Inflammatory macrophage treated with lipopolysaccharide for 1 hour (primary cell): ENCODE data around the gene TMTC2.

Experiments
- DNase-seq, 2 donors: peaks; one replicate each; pipeline ENCODE4 v3.0.0-alpha.2; 2020 to 2022

TMTC2 gene

DNA sequence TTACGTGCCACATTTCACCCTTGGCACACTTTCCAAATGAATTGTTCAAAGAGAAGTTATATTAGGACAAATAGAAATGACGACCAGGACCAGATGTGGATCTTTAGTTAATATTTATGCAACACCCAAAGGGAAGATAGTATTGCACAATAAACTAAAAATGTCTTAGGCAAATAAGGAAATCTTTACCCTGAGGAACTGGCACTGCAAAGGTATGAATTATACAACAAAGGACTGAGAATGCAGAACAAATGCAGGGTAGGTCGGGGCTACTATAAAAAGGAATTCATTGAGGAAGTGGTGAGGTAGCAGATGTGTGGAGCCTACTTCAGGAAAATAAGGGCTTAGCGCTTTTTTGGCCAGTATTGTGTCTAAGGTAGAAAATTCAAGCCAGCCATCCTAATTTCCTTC, 3.9 kb upstream of the TMTC2 start:
- DNase-seq, result peak; percentile 24 to 33

GRCh38 chr12:82685790-82686167, 927 bp upstream of the TMTC2 start:
- DNase-seq, result peak; percentile 83 to 91

DNA sequence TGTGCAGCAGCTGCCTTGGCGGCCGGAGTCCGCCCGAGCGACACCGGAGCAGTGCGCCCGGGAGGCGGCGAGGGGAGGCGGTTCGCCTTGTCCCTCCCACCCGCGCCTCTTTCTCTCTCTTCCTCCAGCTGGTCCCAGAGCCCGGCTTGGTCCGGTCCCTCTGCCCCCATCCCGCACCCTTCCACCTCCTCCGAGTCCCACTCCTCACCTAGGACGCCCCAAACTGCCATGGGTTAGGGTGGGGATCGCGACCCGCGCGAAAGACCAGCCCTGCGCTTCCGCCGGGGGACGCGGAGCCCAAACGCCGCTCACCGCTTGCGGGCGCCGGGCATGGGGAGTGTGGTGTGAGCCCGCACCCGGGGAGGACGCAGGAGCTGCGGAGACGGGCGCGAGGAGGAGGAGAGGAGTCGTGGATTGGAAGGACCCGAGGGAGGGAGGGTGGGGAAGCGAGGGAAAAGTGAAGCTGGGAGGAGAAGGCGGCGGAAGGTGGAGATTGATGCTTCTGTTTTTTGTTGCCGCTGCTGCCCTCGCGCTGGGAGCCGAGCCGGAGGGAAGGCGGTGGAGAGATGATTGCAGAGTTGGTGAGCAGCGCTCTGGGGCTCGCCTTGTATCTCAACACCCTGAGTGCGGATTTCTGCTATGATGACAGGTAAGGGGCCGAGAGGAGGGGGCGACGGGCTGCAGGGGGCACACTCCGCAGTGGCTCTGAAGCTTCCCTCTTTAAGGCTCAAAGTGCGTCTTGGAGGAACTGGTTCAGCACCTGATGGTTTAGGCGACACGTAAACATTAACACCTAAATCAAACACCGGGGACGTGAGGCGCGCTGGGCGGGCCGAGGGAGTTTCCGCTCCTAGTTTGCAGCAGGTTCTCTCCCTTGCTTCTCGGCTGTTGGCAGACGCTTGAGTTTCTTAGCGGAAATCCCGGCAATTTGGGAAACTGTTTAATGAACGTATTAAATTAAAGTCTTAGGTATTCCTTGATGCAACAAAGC, 610 bp downstream of the TMTC2 start:
- peak in 1 of 2 donors; percentile 29 for DNase-seq

GRCh38 chr12:82688035-82688501, 1.4 kb downstream of the TMTC2 start:
- DNase-seq, result peak in 1 of 2 donors; percentile 20

DNA sequence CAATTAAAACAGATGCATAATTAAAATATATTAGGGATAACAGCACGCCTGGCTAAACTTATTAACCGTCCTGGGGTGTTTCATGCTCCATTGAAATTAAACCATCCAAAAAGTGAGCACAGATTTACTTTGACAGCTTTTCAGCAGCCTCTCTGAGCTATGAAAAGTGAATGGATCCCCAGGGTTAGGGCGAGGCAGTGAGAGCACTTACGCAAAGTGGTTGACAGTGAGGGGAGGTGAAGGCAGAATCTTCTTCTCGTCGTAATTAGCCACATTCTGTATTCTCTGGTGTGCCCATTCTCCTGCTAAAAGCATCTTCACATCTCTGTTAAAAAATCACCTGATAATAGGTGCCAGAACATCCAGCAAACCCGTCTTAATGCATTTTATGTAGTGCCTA, 1.9 kb downstream of the TMTC2 start:
- DNase-seq, result no peak

- no peak for DNase-seq
These were observed 3.3 kb downstream of the TMTC2 start for GRCh38 chr12:82690006-82690405.

GRCh38 chr12:82691513-82691912, 4.8 kb downstream of the TMTC2 start:
- no peak for DNase-seq

GRCh38 chr12:82694276-82694675, 7.6 kb downstream of the TMTC2 start:
- no peak for DNase-seq

- DNase-seq, result no peak
These were observed 8.3 kb downstream of the TMTC2 start for GRCh38 chr12:82694970-82695369.

DNA sequence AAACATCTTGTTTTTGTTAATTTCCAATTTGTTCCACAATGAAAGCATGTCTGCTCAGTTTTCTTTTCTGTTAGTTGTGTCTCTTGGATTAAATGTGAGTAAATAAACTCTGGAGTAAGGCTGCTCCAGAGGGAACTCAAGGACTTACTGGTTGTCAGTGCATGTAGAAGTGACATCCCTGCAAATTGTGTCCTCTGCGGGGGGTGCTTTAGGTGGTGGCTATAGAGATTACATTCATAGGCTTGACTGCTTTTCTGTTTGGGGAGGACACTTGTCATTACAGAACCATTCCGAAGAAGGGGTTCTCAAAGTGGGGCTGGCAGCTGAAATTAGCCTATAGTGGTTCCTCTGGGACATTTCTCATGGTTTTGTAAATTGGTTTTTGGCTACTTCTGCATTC, 8.8 kb downstream of the TMTC2 start:
- no peak for DNase-seq

DNA sequence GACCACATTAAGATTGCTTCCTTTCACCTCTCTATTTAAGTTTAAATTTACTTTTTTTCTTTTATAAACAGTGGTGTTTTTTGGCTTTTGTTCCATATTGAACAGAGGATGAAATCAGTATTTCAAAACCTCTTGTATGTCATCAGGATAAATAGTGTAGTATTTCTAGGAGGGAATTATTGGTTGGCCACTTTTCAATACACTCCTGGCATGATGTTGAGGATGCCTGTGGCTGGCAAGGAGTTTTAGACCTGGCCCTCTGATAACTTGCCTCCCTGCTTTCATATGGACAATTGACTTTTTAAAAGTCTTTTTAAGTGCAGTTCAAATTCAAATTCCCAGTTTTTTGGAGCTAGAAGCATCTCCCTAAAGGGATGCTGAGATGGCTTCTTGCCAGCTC, 9.8 kb downstream of the TMTC2 start:
- no peak for DNase-seq

DNA sequence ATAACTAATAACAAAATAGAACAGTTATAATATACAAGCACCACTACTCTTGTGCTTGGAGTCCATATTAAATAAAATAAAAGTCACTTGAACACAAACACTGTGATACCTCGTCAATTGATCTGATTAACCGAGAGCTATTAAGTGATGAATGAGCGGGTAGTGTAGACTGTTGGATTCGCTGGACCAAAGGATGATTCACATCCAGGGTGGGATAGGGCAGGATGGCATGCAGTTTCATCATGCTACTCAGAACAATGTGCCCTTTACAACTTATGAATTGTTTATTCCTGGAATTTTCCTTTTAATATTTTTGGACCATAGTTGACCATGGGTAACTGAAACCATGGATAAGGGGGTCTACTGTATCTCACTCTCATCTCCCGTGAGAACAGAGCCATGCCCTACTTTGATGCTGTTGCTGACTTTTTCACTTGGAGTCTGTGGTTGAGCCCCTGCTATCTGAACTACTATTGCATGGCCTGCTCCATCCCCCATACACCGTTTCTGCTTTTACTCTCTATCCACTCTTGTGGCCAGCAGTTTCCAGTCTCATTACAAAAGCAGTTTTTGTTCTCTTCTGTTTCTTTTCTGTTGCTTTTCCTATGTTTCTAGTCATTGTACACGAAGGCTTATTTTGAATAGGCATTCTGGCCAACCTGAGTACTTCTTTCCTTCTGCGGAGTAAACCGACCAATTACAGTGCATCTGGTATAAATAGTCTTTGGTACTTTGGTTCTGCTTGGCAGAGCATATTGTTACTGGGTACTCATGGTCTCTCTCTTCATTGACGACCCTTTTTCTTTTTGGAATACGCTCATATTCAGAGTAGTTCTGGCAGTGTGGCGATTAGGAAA, 12.2 kb downstream of the TMTC2 start:
- DNase-seq, result no peak

DNA sequence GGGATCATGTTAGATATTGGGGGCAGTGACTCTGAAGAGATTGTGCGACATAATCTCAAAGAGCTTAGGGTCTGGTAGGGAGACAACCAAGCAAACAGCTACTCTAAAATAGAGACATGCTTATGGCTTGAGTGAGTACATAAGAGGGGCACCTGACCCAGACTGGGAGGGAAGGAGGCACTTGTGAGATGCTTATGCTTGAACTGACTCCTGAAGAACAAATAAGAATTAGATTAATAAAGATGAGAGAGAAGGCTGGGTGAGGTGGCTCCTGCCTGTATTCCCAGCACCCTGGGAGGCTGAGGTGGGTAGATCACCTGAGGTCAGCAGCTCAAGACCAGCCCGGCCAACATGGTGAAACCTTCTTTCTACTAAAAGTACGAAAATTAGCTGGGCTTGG, 19.1 kb downstream of the TMTC2 start:
- no peak for DNase-seq

DNA sequence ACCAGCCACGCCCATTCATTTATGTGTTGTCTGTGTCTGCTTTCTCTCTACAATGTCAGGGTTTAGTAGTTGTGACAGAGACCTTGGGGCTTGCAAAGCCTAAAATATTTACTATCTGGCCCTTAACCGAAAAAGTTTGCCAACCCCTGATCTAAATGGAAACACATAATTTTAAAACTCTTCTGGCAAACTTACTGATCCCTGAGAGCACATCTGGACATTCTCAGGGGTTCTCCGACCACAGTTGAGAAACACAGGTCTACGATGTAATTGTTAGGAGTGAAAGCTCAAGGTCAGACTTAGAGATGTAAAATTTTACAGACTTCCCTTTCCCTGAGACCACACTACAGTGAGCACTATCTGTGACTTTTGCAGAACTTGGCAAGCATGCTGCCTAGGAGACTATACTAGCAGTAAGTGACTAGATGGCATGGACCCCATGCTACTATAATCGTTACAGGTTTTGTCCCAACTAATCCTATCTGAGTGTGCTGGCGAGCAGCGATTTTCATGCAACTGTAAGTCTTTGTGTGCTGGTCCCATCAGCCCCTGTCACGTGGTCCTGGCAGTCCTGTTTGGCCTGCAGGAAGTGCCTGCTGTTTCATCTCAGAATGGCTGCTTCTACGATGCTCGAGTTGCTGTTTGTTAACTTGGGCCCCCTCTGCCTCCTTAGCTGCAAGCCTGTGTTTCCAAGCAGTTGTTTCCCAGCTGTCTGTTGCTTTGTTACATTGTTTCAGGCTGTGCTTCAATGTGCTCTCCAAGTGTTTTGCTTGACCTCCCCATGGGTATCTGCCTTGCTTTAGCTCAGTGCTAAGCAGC, 21.6 kb downstream of the TMTC2 start:
- no peak for DNase-seq

- DNase-seq, result no peak
These were observed 23.2 kb downstream of the TMTC2 start for GRCh38 chr12:82709794-82710355.

DNA sequence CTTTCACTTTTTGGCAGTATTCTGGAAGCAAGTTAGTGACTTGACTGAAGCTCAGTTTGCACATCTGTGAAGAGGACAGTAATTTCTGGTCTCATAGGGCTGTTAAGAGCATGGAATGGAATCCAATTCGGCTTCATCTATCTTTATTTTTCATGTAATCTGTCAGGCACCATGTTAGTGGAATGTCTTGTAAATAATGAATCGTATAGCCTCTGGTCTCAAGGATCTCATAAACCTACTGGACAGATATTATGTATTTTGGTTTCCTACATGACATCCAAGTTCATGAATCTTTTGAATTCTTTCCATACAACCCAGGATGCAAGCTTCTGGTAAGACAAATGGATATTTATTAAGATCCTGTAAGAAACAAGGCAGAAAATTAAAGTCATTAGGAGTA, 24.0 kb downstream of the TMTC2 start:
- DNase-seq, result no peak

DNA sequence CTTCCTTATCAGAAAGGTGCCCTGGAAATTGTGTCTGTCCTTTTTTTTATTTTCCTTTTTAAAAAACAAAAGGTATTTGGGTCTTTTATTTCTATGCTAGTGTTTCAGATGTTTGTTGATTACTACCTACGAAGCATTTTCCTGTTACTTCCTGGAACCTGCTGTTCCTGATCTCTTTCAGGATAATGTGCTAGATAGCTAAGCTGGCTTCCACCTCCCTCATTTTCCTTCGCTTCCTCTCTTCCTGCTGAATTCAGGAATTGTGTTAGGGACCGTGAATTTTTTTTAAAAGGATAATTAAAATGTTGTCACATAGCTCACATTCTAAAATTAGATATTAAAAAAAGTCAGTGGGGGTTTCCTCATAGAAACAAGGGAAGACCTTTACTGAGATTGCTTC, 27.7 kb downstream of the TMTC2 start:
- no peak for DNase-seq

- DNase-seq, result no peak
These were observed 35.0 kb downstream of the TMTC2 start for GRCh38 chr12:82721726-82722125.

- DNase-seq, result no peak
These were observed 36.4 kb downstream of the TMTC2 start for GRCh38 chr12:82723093-82723492.

DNA sequence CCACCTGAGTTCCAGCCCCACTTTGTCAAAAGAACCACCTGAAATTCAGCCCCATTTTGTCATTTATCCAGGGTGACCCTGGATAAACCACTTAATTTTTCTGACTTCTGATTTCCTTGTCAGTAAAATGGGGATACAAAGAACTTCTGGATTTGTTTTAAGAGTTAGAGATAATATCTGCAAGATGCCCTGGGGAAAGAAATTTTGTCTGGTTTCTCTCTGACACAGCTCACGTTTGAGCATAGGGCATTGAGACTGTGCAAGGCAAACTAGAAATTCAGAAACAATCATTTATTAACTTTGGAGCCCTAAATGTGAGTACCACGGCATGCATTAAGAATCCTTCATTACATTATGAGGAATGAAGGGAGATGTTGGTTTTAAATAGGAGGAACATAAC, 37.2 kb downstream of the TMTC2 start:
- DNase-seq, result no peak

DNA sequence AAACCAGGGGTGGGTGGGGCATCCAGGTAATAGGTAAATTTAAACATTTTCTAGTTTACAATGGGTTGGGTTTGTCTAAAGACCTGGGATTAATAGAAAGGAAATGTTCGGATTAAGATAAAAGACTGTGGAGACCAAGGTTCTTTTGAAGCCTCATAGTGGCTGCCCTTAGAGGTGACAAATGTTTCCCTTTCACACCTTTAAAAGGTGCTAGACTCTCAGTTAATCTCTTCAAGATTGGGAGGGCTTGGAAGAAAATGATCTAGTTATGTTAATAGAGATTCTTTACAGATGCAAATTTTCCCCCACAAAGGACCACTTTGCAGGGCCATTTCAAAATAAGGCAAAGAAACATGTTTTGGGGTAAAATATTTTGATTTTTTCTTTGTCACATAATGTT, 39.0 kb downstream of the TMTC2 start:
- DNase-seq, result no peak

GRCh38 chr12:82727886-82728285, 41.2 kb downstream of the TMTC2 start:
- no peak for DNase-seq
